Measurements from ENCODE around the gene PLXDC2. TPM values are rescaled to one million over a fixed set of nuclear protein-coding genes. Genes with fewer than 3 reads are reported as not detected.

The PLXDC2 gene
- polyA plus RNA-seq, 2 donors, result 11.9 to 13.0 TPM

DNA sequence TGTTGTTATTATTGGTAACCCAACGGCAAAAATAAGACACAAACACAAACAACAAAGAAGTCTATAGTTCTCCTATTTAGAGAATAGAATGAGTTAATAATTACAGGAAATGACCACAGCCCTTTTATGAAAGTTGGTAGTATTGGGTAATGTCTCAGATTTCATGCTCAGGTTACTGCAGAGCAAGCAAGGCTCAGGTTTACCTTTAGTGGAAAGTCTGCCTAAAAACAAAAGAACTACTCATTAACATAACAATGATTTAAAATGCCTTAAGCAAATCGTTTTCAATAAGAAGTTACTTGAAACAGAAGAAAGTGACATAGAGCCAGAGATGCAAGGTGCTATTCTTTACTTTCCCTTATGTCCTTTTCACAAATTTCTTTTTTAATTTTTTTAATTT is 441.2 kb downstream of the PLXDC2 start:
- Histone ChIP-seq H3K4me1 (ENCODE audit: control insufficient read depth in 2 of 2, insufficient read depth in 2 of 2, low read length in 1 of 2) (no peaks in the 10 kb centered on the region), H3K36me3 (ENCODE audit: control insufficient read depth in 2 of 2, insufficient read depth in 2 of 2, low read length in 1 of 2) (no peaks in the 10 kb centered on the region), H3K27me3 (ENCODE audit: control insufficient read depth in 1 of 2, insufficient read depth in 2 of 2, low read length in 2 of 2) (no peaks in the 10 kb centered on the region), H3K4me3 (ENCODE audit: low read depth in 1 of 2, low read length in 2 of 2) (no peak overlapping the region), H3K9me3 (ENCODE audit: control insufficient read depth in 2 of 2, insufficient read depth in 1 of 2, low read depth in 1 of 2, low read length in 1 of 2) (no peaks in the 10 kb centered on the region), H3K27ac (ENCODE audit: low read depth in 2 of 2, low read length in 1 of 2) (no peak overlapping the region)
- 48% methylated on average over 2 of the region's 2 CpGs for WGBS, 2 donors

DNA sequence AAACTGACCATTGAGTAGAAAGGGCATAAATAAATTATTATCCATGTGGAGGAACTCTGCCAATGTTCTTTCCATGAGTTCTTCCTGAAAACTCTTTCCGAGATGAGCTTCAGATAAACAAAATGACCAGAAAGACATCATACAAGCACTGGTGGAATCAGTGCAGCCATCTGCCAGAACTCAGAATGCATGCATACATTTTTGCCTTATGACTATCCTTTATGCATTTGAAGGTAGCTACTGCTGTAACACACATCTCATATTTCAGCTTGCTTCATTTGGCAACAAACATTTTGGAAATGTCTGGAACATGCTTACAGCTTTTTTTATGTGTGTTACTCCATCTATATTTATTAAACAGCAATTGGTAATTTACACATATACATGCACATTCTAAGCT is 448.9 kb downstream of the PLXDC2 start:
- H3K9me3 ChIP-seq (ENCODE audit: control insufficient read depth in 2 of 2, insufficient read depth in 1 of 2, low read depth in 1 of 2, low read length in 1 of 2), result no peaks in the 10 kb centered on the region
- no peak overlapping the region for H3K4me3 ChIP-seq (ENCODE audit: low read depth in 1 of 2, low read length in 2 of 2)
- 71 to 75% methylated on average over 1 of the region's 1 CpG for WGBS, 2 donors
- no peaks in the 10 kb centered on the region for H3K27me3 ChIP-seq (ENCODE audit: control insufficient read depth in 1 of 2, insufficient read depth in 2 of 2, low read length in 2 of 2)
- H3K4me1 ChIP-seq (ENCODE audit: control insufficient read depth in 2 of 2, insufficient read depth in 2 of 2, low read length in 1 of 2), result no peaks in the 10 kb centered on the region
- H3K36me3 ChIP-seq (ENCODE audit: control insufficient read depth in 2 of 2, insufficient read depth in 2 of 2, low read length in 1 of 2), result no peaks in the 10 kb centered on the region
- no peak overlapping the region for H3K27ac ChIP-seq (ENCODE audit: low read depth in 2 of 2, low read length in 1 of 2)

DNA sequence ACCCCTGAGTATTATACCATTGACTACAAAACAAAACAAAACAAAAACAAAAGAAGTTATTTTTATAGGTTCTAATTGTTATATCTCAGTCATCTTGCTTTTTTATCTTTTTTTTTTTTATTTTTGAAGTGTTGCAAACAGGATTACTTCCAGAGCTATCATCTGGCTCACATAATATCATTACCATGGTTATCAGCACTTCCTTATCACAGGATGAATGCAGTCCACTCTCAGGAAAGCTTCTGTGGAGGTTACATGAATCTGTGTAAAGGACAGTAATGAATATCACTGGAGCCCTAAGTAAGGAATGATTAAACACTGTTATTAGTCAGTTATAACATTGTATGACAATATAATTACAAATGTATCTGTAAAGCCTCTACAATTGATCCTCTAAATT is 451.5 kb downstream of the PLXDC2 start:
- H3K4me3 ChIP-seq (ENCODE audit: low read depth in 1 of 2, low read length in 2 of 2), result no peak overlapping the region
- H3K27ac ChIP-seq (ENCODE audit: low read depth in 2 of 2, low read length in 1 of 2), result no peak overlapping the region
- no peaks in the 10 kb centered on the region for H3K4me1 ChIP-seq (ENCODE audit: control insufficient read depth in 2 of 2, insufficient read depth in 2 of 2, low read length in 1 of 2)
- no peaks in the 10 kb centered on the region for H3K9me3 ChIP-seq (ENCODE audit: control insufficient read depth in 2 of 2, insufficient read depth in 1 of 2, low read depth in 1 of 2, low read length in 1 of 2)
- no peaks in the 10 kb centered on the region for H3K27me3 ChIP-seq (ENCODE audit: control insufficient read depth in 1 of 2, insufficient read depth in 2 of 2, low read length in 2 of 2)
- H3K36me3 ChIP-seq (ENCODE audit: control insufficient read depth in 2 of 2, insufficient read depth in 2 of 2, low read length in 1 of 2), result no peaks in the 10 kb centered on the region

DNA sequence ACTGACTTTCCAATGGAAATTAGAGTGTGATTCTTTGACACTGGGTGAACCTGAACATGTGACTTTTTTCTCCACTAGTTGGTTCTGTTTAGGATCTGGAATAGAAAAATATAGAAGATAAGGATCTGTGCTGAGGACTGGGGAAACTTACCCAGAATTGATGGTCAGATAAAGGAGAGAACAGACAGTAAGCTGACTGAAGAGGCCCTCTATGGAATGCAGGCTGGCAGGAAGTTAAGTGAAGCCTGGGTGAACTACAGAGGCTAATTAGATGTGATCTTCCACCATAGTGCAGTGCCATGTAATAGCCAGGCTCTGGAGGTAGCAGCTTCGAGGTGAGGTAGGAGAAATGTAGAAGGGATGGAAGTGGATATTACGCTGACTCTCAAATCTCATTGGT is 455.3 kb downstream of the PLXDC2 start:
- H3K9me3 ChIP-seq (ENCODE audit: control insufficient read depth in 2 of 2, insufficient read depth in 1 of 2, low read depth in 1 of 2, low read length in 1 of 2), result no peaks in the 10 kb centered on the region
- no peaks in the 10 kb centered on the region for H3K36me3 ChIP-seq (ENCODE audit: control insufficient read depth in 2 of 2, insufficient read depth in 2 of 2, low read length in 1 of 2)
- no peaks in the 10 kb centered on the region for H3K4me1 ChIP-seq (ENCODE audit: control insufficient read depth in 2 of 2, insufficient read depth in 2 of 2, low read length in 1 of 2)
- no peak overlapping the region for H3K27ac ChIP-seq (ENCODE audit: low read depth in 2 of 2, low read length in 1 of 2)
- 86 to 94% methylated on average over 2 of the region's 2 CpGs for WGBS, 2 donors
- H3K4me3 ChIP-seq (ENCODE audit: low read depth in 1 of 2, low read length in 2 of 2), result no peak overlapping the region
- no peaks in the 10 kb centered on the region for H3K27me3 ChIP-seq (ENCODE audit: control insufficient read depth in 1 of 2, insufficient read depth in 2 of 2, low read length in 2 of 2)

DNA sequence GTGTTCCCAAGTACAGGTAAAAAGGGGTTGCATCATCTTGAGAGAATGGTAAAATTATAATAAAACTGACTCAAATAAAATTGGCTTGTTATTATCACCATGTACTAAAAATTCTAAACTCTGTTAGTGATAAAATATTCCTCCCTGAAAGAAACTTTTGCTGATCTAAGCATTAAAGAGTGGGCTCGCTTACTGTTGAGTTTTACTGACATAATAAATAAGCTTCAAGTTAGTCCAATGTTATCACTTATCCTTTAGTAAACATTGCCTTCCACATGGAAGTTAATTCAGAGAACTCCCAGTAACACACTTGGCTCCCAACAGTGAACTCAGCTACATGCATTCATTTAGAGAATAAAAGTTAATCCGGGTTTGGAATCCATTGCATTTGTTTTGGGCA is 456.4 kb downstream of the PLXDC2 start:
- no peaks in the 10 kb centered on the region for H3K36me3 ChIP-seq (ENCODE audit: control insufficient read depth in 2 of 2, insufficient read depth in 2 of 2, low read length in 1 of 2)

DNA sequence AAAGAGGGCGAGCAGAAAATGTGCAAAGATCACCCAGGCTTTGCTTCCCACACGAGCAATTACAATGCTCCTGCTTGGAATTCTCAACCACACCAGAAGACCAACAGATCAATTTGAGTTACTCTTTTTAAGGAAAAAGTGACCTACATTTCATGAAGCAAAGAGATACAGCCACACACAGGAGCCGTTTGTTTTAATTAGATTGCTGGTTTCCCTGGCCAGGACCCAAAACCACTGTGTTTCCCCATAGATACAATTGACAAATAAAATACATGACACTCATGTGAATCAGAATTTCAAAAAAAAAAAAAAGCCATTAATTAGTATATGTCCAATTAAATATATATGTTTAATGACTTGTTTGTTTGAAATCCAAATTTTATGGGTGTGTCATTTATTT is 458.3 kb downstream of the PLXDC2 start:
- H3K4me3 ChIP-seq (ENCODE audit: low read depth in 1 of 2, low read length in 2 of 2), result no peak overlapping the region
- H3K36me3 ChIP-seq (ENCODE audit: control insufficient read depth in 2 of 2, insufficient read depth in 2 of 2, low read length in 1 of 2), result no peaks in the 10 kb centered on the region
- H3K4me1 ChIP-seq (ENCODE audit: control insufficient read depth in 2 of 2, insufficient read depth in 2 of 2, low read length in 1 of 2), result no peaks in the 10 kb centered on the region
- no peaks in the 10 kb centered on the region for H3K27me3 ChIP-seq (ENCODE audit: control insufficient read depth in 1 of 2, insufficient read depth in 2 of 2, low read length in 2 of 2)
- no peak overlapping the region for H3K27ac ChIP-seq (ENCODE audit: low read depth in 2 of 2, low read length in 1 of 2)
- H3K9me3 ChIP-seq (ENCODE audit: control insufficient read depth in 2 of 2, insufficient read depth in 1 of 2, low read depth in 1 of 2, low read length in 1 of 2), result no peaks in the 10 kb centered on the region
- WGBS, 2 donors, result 65 to 73% methylated on average over 3 of the region's 3 CpGs

More for the DNA sequence above, 456.4 kb downstream of the PLXDC2 start:
- Histone ChIP-seq H3K9me3 (ENCODE audit: control insufficient read depth in 2 of 2, insufficient read depth in 1 of 2, low read depth in 1 of 2, low read length in 1 of 2) (no peaks in the 10 kb centered on the region), H3K27ac (ENCODE audit: low read depth in 2 of 2, low read length in 1 of 2) (no peak overlapping the region), H3K4me1 (ENCODE audit: control insufficient read depth in 2 of 2, insufficient read depth in 2 of 2, low read length in 1 of 2) (no peaks in the 10 kb centered on the region), H3K27me3 (ENCODE audit: control insufficient read depth in 1 of 2, insufficient read depth in 2 of 2, low read length in 2 of 2) (no peaks in the 10 kb centered on the region), H3K4me3 (ENCODE audit: low read depth in 1 of 2, low read length in 2 of 2) (no peak overlapping the region)
- WGBS, 2 donors, result 48 to 58% methylated on average over 2 of the region's 2 CpGs

DNA sequence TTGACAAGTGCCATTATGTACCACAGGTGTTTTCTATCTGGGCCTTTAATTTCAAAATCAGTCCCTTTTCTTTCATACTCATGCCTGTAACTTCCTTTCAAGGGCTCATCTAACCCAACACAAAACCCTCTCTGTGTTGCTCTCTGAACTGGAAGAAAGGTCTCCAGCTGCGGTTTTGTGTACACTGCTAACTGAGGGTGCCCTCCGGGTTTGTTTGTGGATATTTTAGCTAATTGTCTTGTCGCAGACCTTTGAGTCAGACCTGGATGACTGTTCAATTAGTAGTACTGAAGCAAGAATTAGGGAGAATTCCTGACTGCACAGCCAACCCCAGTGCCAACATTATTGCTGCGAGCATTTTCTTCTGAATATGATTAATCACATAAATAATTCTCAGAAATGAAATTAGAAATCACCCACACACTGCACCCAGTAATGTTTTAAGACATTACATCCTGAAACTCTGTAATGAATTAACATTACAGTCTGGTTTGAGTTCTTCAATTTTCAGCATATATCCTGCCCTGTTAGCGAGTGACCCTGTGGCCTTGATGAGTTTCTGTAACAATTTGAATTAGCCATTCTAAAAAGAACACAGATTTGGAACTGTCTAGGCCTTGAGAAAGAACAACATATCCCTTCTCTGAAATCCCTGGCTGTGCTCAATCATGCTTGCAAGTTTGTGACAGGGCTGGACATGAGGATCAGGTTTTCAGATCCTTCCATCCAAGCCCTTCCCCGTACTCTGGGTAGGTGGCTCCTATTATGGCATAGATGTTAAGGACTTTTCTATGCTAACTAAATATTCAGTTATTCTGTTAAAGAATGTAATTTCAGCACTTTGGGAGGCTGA is 460.1 kb downstream of the PLXDC2 start:
- H3K9me3 ChIP-seq (ENCODE audit: control insufficient read depth in 2 of 2, insufficient read depth in 1 of 2, low read depth in 1 of 2, low read length in 1 of 2), result no peaks in the 10 kb centered on the region
- no peak overlapping the region for H3K4me3 ChIP-seq (ENCODE audit: low read depth in 1 of 2, low read length in 2 of 2)
- no peaks in the 10 kb centered on the region for H3K4me1 ChIP-seq (ENCODE audit: control insufficient read depth in 2 of 2, insufficient read depth in 2 of 2, low read length in 1 of 2)
- 50 to 58% methylated on average over 6 of the region's 6 CpGs for WGBS, 2 donors
- no peaks in the 10 kb centered on the region for H3K36me3 ChIP-seq (ENCODE audit: control insufficient read depth in 2 of 2, insufficient read depth in 2 of 2, low read length in 1 of 2)
- no peaks in the 10 kb centered on the region for H3K27me3 ChIP-seq (ENCODE audit: control insufficient read depth in 1 of 2, insufficient read depth in 2 of 2, low read length in 2 of 2)
- no peak overlapping the region for H3K27ac ChIP-seq (ENCODE audit: low read depth in 2 of 2, low read length in 1 of 2)

DNA sequence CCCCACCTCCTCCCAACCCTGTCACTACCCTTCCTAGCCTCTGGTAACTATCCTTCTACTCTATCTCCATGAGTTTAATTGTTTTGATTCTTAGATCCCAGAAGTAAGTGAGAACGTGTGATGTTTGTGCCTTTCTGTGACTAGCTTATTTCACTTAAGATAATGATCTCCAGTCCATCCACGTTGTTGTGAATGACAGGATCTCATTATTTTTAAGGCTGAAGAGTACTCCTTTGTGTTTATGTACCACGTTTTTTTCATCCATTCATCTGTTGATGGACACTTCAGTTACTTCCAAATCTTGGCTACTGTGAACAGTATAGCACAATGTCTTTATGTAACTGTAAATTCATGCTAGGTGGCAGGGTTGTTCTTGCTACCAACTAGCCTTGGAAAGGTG is 461.6 kb downstream of the PLXDC2 start:
- Histone ChIP-seq H3K27me3 (ENCODE audit: control insufficient read depth in 1 of 2, insufficient read depth in 2 of 2, low read length in 2 of 2) (no peaks in the 10 kb centered on the region), H3K4me3 (ENCODE audit: low read depth in 1 of 2, low read length in 2 of 2) (no peak overlapping the region), H3K27ac (ENCODE audit: low read depth in 2 of 2, low read length in 1 of 2) (no peak overlapping the region), H3K9me3 (ENCODE audit: control insufficient read depth in 2 of 2, insufficient read depth in 1 of 2, low read depth in 1 of 2, low read length in 1 of 2) (no peaks in the 10 kb centered on the region), H3K4me1 (ENCODE audit: control insufficient read depth in 2 of 2, insufficient read depth in 2 of 2, low read length in 1 of 2) (no peaks in the 10 kb centered on the region), H3K36me3 (ENCODE audit: control insufficient read depth in 2 of 2, insufficient read depth in 2 of 2, low read length in 1 of 2) (no peaks in the 10 kb centered on the region)
- WGBS, 2 donors, result 62 to 77% methylated on average over 3 of the region's 3 CpGs

DNA sequence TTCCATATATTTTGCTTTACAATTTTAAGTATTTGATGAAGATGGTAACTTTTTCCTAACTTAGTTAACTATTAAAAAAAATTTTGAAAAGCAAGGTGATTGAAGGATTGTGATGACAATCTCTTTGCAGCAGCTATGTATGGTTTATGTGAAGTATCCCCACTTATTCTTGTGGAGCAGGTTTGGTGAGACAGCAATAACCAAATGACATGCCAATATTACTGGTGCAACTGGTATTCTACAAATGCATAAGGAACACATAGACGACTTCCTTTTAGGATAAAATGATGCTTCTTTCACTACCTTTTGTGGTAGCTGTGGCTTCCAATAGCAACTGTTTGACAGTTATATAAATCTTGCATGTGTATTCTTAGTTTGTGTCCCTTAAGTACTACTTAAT is 465.3 kb downstream of the PLXDC2 start:
- H3K36me3 ChIP-seq (ENCODE audit: control insufficient read depth in 2 of 2, insufficient read depth in 2 of 2, low read length in 1 of 2), result no peaks in the 10 kb centered on the region
- no peaks in the 10 kb centered on the region for H3K9me3 ChIP-seq (ENCODE audit: control insufficient read depth in 2 of 2, insufficient read depth in 1 of 2, low read depth in 1 of 2, low read length in 1 of 2)
- H3K4me3 ChIP-seq (ENCODE audit: low read depth in 1 of 2, low read length in 2 of 2), result no peak overlapping the region
- no peaks in the 10 kb centered on the region for H3K4me1 ChIP-seq (ENCODE audit: control insufficient read depth in 2 of 2, insufficient read depth in 2 of 2, low read length in 1 of 2)
- no peaks in the 10 kb centered on the region for H3K27me3 ChIP-seq (ENCODE audit: control insufficient read depth in 1 of 2, insufficient read depth in 2 of 2, low read length in 2 of 2)
- 49 to 68% methylated on average over 1 of the region's 1 CpG for WGBS, 2 donors
- H3K27ac ChIP-seq (ENCODE audit: low read depth in 2 of 2, low read length in 1 of 2), result no peak overlapping the region

DNA sequence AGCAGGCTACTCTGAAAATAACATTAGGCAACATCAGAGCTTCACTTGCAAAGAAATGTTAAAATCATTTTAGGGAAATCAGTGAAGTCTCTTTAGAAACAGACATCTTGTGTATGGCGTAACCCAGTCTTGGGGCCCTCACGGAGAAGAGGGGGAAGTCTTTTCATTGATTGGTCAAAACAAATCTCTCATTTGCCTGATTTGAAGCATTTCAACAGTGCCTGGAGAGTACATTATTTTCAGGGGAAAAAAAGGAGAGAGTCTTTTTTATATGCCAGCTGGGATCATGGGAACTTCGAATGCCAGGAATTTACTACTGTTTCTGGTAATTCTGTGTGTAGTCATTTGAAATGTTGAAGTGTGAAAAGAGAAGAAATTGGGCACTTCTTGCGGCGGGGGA is 471.4 kb downstream of the PLXDC2 start:
- Histone ChIP-seq H3K9me3 (ENCODE audit: control insufficient read depth in 2 of 2, insufficient read depth in 1 of 2, low read depth in 1 of 2, low read length in 1 of 2) (no peaks in the 10 kb centered on the region), H3K27me3 (ENCODE audit: control insufficient read depth in 1 of 2, insufficient read depth in 2 of 2, low read length in 2 of 2) (no peaks in the 10 kb centered on the region), H3K4me1 (ENCODE audit: control insufficient read depth in 2 of 2, insufficient read depth in 2 of 2, low read length in 1 of 2) (no peaks in the 10 kb centered on the region), H3K27ac (ENCODE audit: low read depth in 2 of 2, low read length in 1 of 2) (no peak overlapping the region), H3K36me3 (ENCODE audit: control insufficient read depth in 2 of 2, insufficient read depth in 2 of 2, low read length in 1 of 2) (no peaks in the 10 kb centered on the region), H3K4me3 (ENCODE audit: low read depth in 1 of 2, low read length in 2 of 2) (no peak overlapping the region)
- WGBS, 2 donors, result 67 to 81% methylated on average over 5 of the region's 5 CpGs
